Measurements from ENCODE around the gene YOD1.
"Not testable (repeated sequence)": the region's sequence is repeated elsewhere in the genome, so short reads cannot be mapped to it uniquely, and the experiment has no call there.

YOD1 gene

DNA sequence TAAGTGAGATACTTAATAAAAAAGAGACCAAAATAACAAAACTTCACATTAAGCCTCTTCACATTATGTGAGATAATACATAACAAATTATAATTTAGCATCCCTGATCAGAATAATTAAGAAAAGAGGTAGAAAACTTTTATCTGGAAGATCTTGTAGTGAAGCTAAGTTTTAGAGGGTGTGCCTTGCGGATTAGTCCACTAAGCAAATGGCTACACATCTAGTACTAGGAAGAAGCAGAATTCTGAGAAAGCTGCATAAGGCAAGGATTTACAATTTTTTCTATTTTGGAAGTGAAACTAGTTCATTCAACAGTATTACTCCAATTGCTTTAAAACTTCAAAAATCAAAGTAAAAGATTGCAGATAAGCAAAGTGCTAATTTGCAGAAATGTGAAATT lies 3.5 kb downstream of the YOD1 start:
- DNase-seq: no peak

DNA sequence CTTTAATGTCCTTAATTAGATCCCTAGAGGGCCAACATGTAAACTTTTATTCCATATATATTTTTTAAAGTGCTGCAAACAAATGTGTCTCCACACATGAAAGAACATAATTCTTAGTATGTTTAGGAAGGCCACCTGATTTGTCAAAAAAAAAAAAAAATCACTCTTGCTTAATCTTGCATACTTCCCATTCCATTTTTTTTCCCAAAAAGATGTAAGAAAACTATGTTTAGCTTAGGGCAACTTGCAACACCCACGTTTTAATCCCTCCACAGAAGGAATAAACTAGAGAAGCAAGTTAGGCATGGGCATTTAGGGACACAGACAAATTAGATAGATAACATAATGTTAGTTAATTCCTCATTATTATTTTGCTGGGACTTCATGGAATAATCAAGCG lies 5.6 kb downstream of the YOD1 start:
- DNase-seq: no peak

DNA sequence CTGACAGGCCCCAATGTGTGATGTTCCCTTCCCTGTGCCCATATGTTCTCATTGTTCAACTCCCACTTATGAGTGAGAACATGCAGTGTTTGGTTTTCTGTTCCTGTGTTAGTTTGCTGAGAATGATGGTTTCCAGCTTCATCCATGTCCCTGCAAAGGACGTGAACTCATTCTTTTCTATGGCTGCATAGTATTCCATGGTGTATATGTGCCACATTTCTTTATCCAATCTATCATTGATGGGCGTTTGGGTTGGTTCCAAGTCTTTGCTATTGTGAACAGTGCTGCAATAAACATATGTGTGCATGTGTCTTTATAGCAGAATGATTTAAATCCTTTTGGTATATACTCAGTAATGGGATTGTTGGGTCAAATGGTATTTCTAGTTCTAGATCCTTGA lies 9.6 kb downstream of the YOD1 start:
- DNase-seq: not testable (repeated sequence)

DNA sequence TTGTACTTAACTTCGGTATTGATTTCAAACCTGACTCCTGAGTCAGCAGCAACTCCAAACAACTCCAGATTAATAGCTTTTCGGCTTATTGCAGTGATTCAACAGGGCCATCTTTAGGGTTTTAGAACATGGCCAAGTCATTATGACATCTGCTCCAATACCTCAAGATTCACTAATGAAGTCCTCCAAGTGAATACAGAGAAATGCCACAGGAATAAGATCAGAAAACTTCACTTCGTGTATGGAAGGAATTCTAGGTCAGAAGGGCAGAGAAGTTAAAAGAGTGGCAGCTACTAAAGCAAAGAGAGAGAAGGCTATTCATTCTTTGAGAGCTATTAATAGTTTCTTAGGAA lies 10.9 kb downstream of the YOD1 start:
- DNase-seq: no peak

DNA sequence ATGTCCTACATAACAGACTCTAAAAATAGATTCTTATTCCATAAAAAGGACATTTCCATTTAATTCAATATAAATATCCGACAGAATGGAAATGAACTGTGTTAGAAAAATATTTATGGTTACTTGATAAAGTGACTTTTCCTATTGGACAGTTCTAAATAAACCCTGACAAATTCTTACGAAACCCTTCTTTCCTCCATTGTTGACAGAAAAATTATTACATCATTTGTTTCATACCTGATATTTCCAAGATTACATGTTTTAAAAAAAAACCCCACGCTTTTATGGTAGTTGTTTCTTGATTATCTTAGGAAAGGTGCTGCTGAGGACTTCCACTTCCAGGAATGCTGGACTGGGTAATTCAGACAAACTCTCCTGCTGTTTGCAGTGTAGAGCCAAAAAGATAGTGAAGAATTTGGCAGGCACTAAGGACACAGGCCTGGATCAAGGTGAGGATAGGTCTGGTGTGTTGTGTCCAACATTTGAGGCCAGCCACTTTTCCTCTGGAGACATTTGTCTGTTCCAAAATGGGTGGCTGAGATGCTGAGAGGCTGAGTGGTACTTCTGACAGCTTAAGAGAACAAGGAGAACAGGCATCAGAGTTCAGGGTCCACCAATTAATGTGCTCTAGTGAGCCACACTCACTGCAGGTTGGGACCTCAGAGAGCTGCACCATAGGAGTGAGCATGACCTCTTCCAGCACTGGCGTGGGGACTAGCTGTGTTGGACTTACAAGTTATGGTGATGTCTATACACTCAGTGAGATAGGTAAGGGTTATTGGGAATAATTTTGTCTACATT lies 11.4 kb downstream of the YOD1 start:
- DNase-seq: no peak

DNA sequence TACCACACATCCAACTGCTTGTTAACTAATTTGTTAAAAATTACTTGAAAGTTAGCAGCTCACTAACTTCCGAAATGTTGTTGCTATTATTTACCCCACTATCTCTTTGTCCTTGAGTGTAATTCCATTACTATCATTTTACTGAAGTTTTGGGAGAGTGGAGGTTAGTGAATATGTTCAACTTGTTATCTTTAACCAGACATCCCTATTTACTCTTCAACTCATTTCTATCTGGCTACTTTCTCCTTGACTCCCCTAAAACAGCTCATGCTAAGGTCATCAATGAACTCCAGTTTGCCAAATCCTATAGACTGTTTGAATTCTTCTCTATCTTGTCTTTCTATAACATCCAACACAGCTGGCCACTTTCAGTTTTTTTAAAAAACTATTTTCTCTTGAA lies 14.1 kb downstream of the YOD1 start:
- no peak for DNase-seq

DNA sequence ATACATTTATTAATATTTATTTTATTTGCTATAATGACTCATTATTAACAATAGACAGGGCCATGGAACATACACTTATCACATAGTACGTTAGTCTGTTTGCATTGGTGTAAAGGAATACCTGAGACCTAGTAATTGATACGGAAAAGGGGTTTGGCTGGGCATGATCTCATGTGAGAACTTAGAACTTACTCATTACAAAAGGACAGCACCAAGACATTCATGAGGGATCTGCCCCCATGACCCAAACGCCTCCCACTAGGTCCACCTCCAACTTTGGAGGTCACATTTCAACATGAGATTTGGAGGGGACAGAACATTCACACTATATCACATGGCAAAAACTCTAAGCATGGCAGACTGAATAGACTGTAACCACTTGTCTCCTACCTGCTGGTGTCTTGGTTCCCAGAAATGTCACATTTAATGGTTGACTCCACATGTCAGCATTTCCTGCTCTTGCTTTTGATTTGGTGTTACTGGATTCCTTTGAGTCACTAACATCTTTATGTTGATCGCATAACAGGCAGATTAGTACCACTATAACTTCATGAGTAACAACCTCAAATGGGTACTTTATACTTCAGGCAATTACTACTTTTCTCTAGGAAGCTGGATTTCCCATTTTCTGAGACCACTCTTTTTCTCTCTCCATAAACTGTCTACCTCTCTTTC lies 15.0 kb downstream of the YOD1 start:
- DNase-seq: no peak

DNA sequence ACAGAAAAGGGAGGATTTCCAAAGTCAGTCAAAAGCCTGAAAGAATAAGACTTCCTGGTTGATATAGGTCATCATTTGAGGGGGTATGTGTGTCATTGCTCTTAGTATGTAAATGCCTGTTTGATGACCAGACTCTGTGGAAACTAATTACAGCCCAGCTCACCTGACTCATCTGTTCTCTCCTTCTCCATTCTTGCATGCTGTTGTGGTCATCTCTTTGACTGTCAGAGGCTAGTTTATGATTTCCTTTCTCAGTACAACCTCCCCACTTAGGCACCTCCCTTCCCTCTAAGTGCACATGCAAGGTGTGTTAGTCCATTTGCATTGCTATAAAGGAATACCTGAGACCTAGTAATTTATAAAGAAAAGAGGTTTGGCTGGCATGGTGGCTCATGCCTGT lies 16.0 kb downstream of the YOD1 start:
- no peak for DNase-seq

- DNase-seq: no peak
These were observed 16.8 kb downstream of the YOD1 start for GRCh38 chr1:207034208-207034607.

DNA sequence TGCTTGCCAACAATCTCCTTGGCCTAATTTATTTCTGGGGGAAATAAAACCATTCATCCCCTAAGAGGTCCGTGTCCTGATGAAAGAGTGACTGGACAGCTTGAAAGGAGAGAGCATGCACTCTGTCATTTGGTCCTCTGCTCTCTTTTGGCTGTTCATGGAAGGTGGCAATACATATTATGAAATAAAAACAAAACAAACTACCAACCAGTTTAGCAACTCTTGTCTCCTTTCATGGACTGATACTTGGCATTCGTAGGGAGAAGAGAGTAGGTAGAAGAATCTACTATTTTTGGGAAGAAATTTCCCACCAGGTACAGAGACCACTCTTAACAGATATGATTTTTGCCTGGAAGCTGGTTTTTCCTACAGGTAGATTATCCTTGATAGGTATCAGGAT lies 17.7 kb downstream of the YOD1 start:
- no peak for DNase-seq

GRCh38 chr1:207032528-207033017 lies 18.4 kb downstream of the YOD1 start, which contains the start of gene C1orf116:
TSS of gene C1orf116 (minus strand) at chr1:207032756. CDS start at chr1:207027598, 5,158 bp downstream.
- DNase-seq: no peak

DNA sequence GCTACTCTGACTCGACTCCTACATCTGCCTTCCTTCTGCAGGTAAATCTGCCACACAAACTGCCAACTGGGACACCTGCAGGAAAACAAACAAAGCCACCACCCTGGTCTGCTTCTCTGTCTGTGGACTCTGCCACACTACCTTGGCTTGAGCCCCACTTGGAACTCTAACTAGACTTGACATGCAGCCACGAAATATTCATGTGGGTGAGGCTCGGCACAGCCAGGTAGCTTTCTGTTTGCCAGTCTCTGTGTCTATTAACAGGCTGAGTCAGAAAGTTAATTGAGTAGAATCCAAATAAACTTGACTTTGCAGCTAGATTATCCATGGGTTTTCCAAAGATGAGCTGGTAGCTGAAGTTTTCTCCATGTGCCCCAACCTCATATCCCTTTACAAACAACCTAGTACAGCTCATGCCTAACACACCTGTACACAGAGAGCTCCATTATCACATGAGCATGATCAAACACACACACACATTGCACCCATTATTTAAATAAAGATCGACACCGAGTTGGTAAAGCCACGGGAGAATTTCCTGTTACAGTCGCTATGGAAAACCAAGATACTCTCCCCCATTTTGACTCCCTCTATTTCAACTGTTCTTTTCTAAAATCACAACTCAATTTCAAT lies 19.3 kb downstream of the YOD1 start:
- DNase-seq: no peak

- no peak for DNase-seq
These were observed 20.0 kb downstream of the YOD1 start for GRCh38 chr1:207031016-207031415.

- no peak for DNase-seq
These were observed 20.4 kb downstream of the YOD1 start for GRCh38 chr1:207030522-207031009.

- DNase-seq: no peak
These were observed 21.1 kb downstream of the YOD1 start for GRCh38 chr1:207029701-207030521.

GRCh38 chr1:207028884-207029650 lies 21.9 kb downstream of the YOD1 start:
- no peak for DNase-seq

GRCh38 chr1:207027921-207028320 lies 23.1 kb downstream of the YOD1 start:
- no peak for DNase-seq

GRCh38 chr1:207027206-207027777 lies 23.7 kb downstream of the YOD1 start:
- no peak for DNase-seq

GRCh38 chr1:207026104-207026534 lies 24.9 kb downstream of the YOD1 start:
- no peak for DNase-seq

DNA sequence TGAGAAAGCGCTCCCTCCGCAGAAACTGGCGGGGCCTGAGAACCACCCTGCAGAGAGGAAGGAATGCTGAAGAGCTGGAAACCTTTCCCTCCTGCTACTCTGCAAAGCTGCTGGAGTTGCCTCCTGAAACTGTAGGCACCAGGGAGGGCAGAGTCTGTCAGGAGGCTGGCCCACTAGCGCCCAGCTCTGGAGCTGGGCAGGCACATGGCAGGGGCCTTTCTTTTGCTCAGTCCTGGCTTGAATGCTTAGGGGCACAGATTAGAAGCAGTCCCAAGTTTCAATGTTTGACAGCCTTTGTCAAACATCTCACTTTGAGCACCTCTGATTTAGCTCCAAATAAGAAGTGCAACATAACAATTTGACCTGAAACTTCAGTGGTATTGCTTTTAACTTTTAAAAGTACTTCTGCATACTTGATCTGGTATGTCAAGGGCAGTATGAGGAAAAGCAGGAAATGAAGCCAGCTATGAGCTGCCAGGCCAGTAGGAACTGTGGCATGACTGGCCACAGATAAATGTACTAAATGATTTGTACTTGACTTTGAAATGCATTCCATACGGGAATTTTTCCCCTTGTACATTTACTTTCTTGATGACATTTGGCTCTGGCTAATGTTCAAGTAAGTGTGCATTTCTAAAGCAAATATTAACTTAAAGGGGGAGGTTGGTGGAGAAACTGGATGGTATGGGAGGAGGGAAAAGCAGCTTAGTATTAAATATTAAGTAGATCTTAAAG lies 25.7 kb downstream of the YOD1 start:
- no peak for DNase-seq

Data from activated CD4-positive, alpha-beta T cell treated with anti-CD3 and anti-CD28 coated beads for 4 hours (primary cell).